PC-9 (cell line): ENCODE measurements around the gene RTP5. TPM values are rescaled to one million over a fixed set of nuclear protein-coding genes. Genes with fewer than 3 reads are reported as not detected.

Experiments
- BruUV-seq: library from RNA; stranded (reverse); fragments of 400-500 nt; replicated peaks from 2 replicates; lab custom pipeline; 2021; lab: Mats Ljungman, UMichigan
- CTCF ChIA-PET: fragments of 300-600 bp; sonication (Branson Sonifier 250); formaldehyde crosslinking; loops from one replicate; lab custom pipeline; 2022; ENCODE audit warnings: antibody characterized with exemption; lab: Charles Lee
- POLR2A ChIA-PET: fragments of 300-600 bp; sonication (Branson Sonifier 250); formaldehyde crosslinking; loops from one replicate; lab custom pipeline; 2022; ENCODE audit warnings: antibody characterized with exemption; ENCODE audit not compliant: unreplicated experiment; lab: Charles Lee
- DNase-seq, 2 experiments: peaks; one replicate each; pipeline versions ENCODE4 v3.0.0 to v3.0.0-alpha.2; 2015 to 2022; ENCODE audit warnings: mixed read lengths in 1 of 2
- H2AFZ ChIP-seq: fragments of 200-600 bp; sonication (generic); 2 replicates; pipeline ENCODE4 v1.8.1; 2017; ENCODE audit warnings: antibody characterized with exemption
- H3F3A ChIP-seq: fragments of 200-600 bp; sonication (generic); 2 replicates; pipeline ENCODE4 v1.8.1; 2017; ENCODE audit warnings: antibody characterized with exemption, mild to moderate bottlenecking, low read depth; ENCODE audit not compliant: insufficient read depth
- H3K27ac ChIP-seq: fragments of 200-600 bp; sonication (generic); 2 replicates; pipeline ENCODE4 v1.6.1; 2016; ENCODE audit warnings: mixed run types
- H3K27me3 ChIP-seq: fragments of 200-600 bp; sonication (generic); 2 replicates; pipeline ENCODE4 v1.6.1; 2016; ENCODE audit warnings: low read depth, mixed run types; ENCODE audit not compliant: insufficient read depth
- H3K36me3 ChIP-seq: fragments of 200-600 bp; sonication (generic); 2 replicates; pipeline ENCODE4 v1.6.1; 2016; ENCODE audit warnings: low read depth, mixed run types
- H3K4me1 ChIP-seq: fragments of 200-600 bp; sonication (generic); replicated peaks from 2 replicates; pipeline ENCODE4 v1.6.1; 2016; ENCODE audit warnings: mixed run types; ENCODE audit not compliant: insufficient read depth
- H3K4me2 ChIP-seq: fragments of 200-600 bp; sonication (generic); 2 replicates; pipeline ENCODE4 v1.6.1; 2017; ENCODE audit warnings: mixed run types
- H3K4me3 ChIP-seq: fragments of 200-600 bp; sonication (generic); 2 replicates; pipeline ENCODE4 v1.6.1; 2016; ENCODE audit warnings: mixed run types
- H3K79me2 ChIP-seq: fragments of 200-600 bp; sonication (generic); 2 replicates; pipeline ENCODE4 v1.6.1; 2017; ENCODE audit warnings: low read depth, mixed run types
- H3K9me2 ChIP-seq: fragments of 200-600 bp; sonication (generic); 2 replicates; pipeline ENCODE4 v1.8.1; 2017; ENCODE audit warnings: mild to moderate bottlenecking; ENCODE audit not compliant: insufficient read depth
- H3K9me3 ChIP-seq: fragments of 200-600 bp; sonication (generic); 2 replicates; pipeline ENCODE4 v1.8.1; 2016; ENCODE audit warnings: low read depth; ENCODE audit not compliant: insufficient read depth
- H4K20me1 ChIP-seq: fragments of 200-600 bp; sonication (generic); 2 replicates; pipeline ENCODE4 v1.8.1; 2017; ENCODE audit not compliant: insufficient read depth
- EZH2 ChIP-seq: fragments of 200-600 bp; sonication (generic); IDR thresholded peaks from 2 replicates; pipeline ENCODE4 v1.8.0; 2017; ENCODE audit warnings: antibody characterized with exemption, low read depth
- intact Hi-C: fragments of 100-400 bp; cut with micrococcal nuclease; formaldehyde crosslinking; loops from one replicate; pipeline ENCODE4 v1.10.0; 2022; ENCODE audit not compliant: unreplicated experiment
- total RNA-seq: library from RNA; stranded (reverse); gene quantifications from 2 replicates; pipeline ENCODE4 v1.2.3, GENCODE V29; 2021
- TF ChIP-seq, protein P1 (sequence below): fragments of 200-600 bp; sonication (generic); conservative IDR thresholded peaks from 2 replicates; pipeline ENCODE4 v1.6.1; 2017; ENCODE audit warnings: mixed run types, antibody characterized with exemption, mild to moderate bottlenecking, moderate library complexity

The RTP5 gene
- total RNA-seq, 1 experiment from 2014 or later: not detected

DNA sequence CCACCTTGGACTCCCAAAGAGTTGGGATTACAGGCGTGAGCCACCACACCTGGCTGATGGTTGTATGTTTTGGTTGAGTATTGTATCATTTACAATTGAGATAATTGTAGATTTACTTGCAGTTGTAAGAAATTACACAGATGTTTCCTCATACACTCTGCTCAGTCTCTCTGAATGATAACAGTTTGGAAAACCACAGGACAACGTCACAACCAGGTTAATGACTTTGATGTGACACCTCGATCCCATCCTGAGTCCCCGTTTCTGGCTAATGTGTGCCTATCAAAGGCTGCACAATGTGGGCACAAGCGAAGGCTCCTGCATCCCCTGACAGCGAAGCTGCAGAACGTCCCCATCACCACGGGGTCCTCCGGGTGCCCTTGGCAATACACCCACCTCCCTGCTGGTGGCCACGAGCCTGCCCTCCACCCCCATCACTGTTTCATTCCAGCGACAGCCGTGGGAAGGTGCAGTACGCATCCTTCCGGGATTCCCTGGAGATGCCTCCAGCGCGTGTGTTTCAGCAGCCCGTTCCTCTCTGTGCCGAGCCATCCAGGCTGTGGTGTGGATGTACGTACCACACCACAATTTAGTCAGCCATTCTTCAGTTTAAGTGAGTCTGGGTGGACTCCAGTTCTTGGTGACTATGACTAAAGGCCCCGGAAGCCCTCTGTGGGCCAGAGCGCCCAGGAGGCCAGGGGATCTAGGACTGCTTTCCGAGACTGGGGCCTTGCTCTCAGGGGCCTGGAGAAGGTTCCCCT lies 6.6 kb upstream of the RTP5 start:
- H3K27me3 ChIP-seq: peaks cover 45% of the 10 kb centered on the region
- peaks cover 15% of the 10 kb centered on the region; the same call in 1 of the 2 replicates for H3F3A ChIP-seq
- H3K9me3 ChIP-seq: no peaks in the 10 kb centered on the region
- H3K4me2 ChIP-seq: no peak overlapping the region
- no peak overlapping the region for H3K4me3 ChIP-seq
- no peaks in the 10 kb centered on the region for H3K4me1 ChIP-seq
- no peaks in the 10 kb centered on the region for H3K36me3 ChIP-seq
- TF ChIP-seq, protein P1, sequence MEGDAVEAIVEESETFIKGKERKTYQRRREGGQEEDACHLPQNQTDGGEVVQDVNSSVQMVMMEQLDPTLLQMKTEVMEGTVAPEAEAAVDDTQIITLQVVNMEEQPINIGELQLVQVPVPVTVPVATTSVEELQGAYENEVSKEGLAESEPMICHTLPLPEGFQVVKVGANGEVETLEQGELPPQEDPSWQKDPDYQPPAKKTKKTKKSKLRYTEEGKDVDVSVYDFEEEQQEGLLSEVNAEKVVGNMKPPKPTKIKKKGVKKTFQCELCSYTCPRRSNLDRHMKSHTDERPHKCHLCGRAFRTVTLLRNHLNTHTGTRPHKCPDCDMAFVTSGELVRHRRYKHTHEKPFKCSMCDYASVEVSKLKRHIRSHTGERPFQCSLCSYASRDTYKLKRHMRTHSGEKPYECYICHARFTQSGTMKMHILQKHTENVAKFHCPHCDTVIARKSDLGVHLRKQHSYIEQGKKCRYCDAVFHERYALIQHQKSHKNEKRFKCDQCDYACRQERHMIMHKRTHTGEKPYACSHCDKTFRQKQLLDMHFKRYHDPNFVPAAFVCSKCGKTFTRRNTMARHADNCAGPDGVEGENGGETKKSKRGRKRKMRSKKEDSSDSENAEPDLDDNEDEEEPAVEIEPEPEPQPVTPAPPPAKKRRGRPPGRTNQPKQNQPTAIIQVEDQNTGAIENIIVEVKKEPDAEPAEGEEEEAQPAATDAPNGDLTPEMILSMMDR: no peak
- no peak for TF ChIP-seq EZH2
- ChIA-PET CTCF (no interaction called here), POLR2A (no interaction called here)
- intact Hi-C loops: no loop called here
- H3K79me2 ChIP-seq: no peaks in the 10 kb centered on the region
- DNase-seq: no peak
- no TSS peak for BruUV-seq
- H2AFZ ChIP-seq: no peak overlapping the region
- no peaks in the 10 kb centered on the region for H4K20me1 ChIP-seq
- no peaks in the 10 kb centered on the region for H3K9me2 ChIP-seq
- no peak overlapping the region for H3K27ac ChIP-seq

DNA sequence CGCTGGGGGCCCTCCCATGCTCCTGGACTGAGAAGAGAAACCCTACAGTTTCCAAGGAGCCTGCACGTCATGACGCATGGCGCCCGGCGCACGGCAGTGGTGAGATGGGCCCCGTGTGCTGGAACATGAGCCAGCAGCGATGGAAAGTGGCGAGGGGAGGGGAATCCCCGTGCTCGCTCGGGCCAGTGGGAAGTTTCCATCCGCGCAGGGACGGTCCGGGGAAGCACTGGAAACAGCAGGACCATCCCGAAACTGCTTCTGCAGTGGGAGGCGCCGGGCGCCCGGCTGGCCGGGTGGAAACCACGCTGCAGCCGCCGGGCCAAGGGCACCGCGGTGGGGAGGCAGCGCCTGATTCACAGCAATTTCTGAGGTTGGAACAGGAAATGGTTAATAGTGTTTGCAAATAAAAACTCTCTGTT lies 6.0 kb upstream of the RTP5 start:
- BruUV-seq: no TSS peak
- no peak overlapping the region for H3K4me3 ChIP-seq
- H3K27ac ChIP-seq: no peak overlapping the region
- peaks cover 46% of the 10 kb centered on the region for H3K27me3 ChIP-seq
- H3K79me2 ChIP-seq: no peaks in the 10 kb centered on the region
- H2AFZ ChIP-seq: no peak overlapping the region
- H4K20me1 ChIP-seq: no peaks in the 10 kb centered on the region
- ChIA-PET POLR2A (no interaction called here), CTCF (no interaction called here)
- no peak for DNase-seq
- H3K4me1 ChIP-seq: no peaks in the 10 kb centered on the region
- H3K9me2 ChIP-seq: no peaks in the 10 kb centered on the region
- H3K9me3 ChIP-seq: no peaks in the 10 kb centered on the region
- no peaks in the 10 kb centered on the region for H3K36me3 ChIP-seq
- TF ChIP-seq, protein P1: no peak
- no peak for TF ChIP-seq EZH2
- H3F3A ChIP-seq: peaks cover 16% of the 10 kb centered on the region; the same call in 1 of the 2 replicates
- intact Hi-C loops: no loop called here
- no peak overlapping the region for H3K4me2 ChIP-seq

DNA sequence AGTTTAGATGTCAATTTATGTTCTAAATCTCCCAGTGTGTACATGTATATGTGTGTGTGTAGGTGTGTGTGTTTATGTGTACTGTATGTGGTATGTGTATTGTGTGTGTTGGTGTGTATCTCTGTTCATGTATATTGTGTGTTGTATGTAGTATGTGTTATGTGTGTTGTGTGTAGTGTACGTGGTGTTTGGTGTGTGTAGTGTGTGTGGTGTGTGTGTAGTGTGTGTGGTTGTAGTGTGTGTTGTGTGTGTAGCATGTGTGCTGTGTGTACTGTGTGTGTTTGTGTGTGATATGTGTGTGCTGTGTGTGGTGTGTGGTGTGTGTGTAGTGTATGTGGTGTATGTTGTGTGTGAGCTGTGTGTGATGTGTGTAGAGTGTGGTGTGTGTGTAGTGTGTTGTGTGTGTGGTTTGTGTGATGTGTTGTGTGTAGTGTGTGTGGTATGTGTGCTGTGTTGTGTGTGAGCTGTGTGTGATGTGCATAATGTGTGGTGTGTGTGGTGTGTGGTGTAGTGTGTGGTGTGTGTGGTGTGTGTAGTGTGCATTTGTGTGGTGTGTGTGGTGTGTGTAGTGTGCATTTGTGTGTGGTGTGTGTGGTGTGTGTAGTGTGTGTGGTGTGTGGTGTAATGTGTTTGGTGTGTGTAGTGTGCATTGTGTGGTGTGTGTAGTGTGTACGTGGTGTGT lies 5.2 kb upstream of the RTP5 start:
- intact Hi-C loops: no loop called here
- TF ChIP-seq, protein P1: no peak
- no peak for TF ChIP-seq EZH2
- ChIA-PET POLR2A (no interaction called here), CTCF (no interaction called here)
- Histone ChIP-seq H3K79me2 (no peaks in the 10 kb centered on the region), H2AFZ (no peak overlapping the region), H3K4me1 (no peaks in the 10 kb centered on the region), H3K9me2 (no peaks in the 10 kb centered on the region), H3K27me3 (peaks cover 51% of the 10 kb centered on the region), H4K20me1 (no peaks in the 10 kb centered on the region), H3K36me3 (no peaks in the 10 kb centered on the region), H3K9me3 (no peaks in the 10 kb centered on the region), H3K27ac (no peak overlapping the region), H3K4me2 (no peak overlapping the region), H3K4me3 (no peak overlapping the region), H3F3A (peaks cover 23% of the 10 kb centered on the region; the same call in 1 of the 2 replicates)
- BruUV-seq: no TSS peak
- no peak for DNase-seq
